Activated CD4-positive, alpha-beta memory T cell treated with anti-CD3 and anti-CD28 coated beads, Interleukin-2, amount 10 ng/mL, durations not matched to agents 7 days and 5 days (primary cell): ENCODE measurements around the gene PHF12. TPM values are rescaled to one million over a fixed set of nuclear protein-coding genes. Genes with fewer than 3 reads are reported as not detected.

ENCODE experiments used
- CTCF ChIA-PET: fragments of 350-600 bp; sonication (Branson Sonifier 250); formaldehyde crosslinking; loops from one replicate; lab custom pipeline; 2021; ENCODE audit warnings: antibody characterized with exemption, inconsistent platforms; lab: Charles Lee
- POLR2A ChIA-PET: fragments of 350-600 bp; sonication (Branson Sonifier 250); formaldehyde crosslinking; loops from one replicate; lab custom pipeline; 2021; ENCODE audit warnings: antibody characterized with exemption; lab: Charles Lee
- DNase-seq: peaks from one replicate; pipeline ENCODE4 v3.0.0-alpha.2; 2020
- H3K27ac Mint-ChIP-seq: one replicate; pipeline ENCODE4 v1.8.0; 2021; ENCODE audit warnings: mild to moderate bottlenecking, mixed read lengths
- H3K27me3 Mint-ChIP-seq: one replicate; pipeline ENCODE4 v1.8.0; 2021; ENCODE audit warnings: mixed read lengths
- H3K36me3 Mint-ChIP-seq: one replicate; pipeline ENCODE4 v1.8.0; 2021; ENCODE audit warnings: low read depth, mixed read lengths
- H3K4me1 Mint-ChIP-seq: one replicate; pipeline ENCODE4 v1.8.0; 2021; ENCODE audit warnings: mixed read lengths
- H3K4me3 Mint-ChIP-seq: one replicate; pipeline ENCODE4 v1.8.0; 2021; ENCODE audit warnings: mild to moderate bottlenecking, mixed read lengths
- H3K9me3 Mint-ChIP-seq: one replicate; pipeline ENCODE4 v1.8.0; 2021; ENCODE audit warnings: mixed read lengths
- total RNA-seq, 2 experiments: library from RNA; stranded (reverse); gene quantifications; one replicate each; pipeline ENCODE4 v1.2.3, GENCODE V29; 2021

PHF12 gene
- total RNA-seq, 2 experiments from 2014 or later, result 75.6 to 78.8 TPM

DNA sequence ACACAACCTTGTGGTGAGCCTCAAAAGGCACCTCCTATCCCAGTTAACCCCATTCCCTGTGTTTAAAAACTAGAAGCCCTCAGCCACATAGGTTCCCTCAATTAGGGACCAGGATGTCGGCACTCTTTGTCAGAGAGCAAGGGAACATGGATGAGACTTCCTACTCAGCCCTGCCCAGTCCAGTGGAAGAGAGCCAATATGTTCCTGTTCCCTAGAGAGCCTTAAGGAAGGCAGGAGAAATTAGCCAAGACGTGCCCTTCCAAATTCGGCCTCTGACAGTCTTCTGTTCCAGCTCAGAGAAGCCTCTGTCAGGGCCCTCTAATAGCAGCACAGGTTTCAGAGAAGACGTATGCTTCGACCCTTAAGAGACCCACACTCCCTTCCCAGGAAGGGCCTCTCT lies 33.9 kb downstream of the PHF12 start:
- Mint-ChIP-seq H3K4me3 (no peak overlapping the region), H3K4me1 (peaks cover 8% of the 10 kb centered on the region), H3K27ac (peak overlapping the region; percentile 13), H3K27me3 (no peaks in the 10 kb centered on the region), H3K36me3 (peaks cover 88% of the 10 kb centered on the region), H3K9me3 (no peaks in the 10 kb centered on the region)
- ChIA-PET POLR2A (interaction anchor here (1.2 to 3.3 kb wide), 3 partner anchors 8 to 32 kb away, joined by 3 to 10 read pairs (median 4); no protein-coding TSS in a partner anchor), CTCF (interaction anchor here (0.7 to 4.8 kb wide), 7 partner anchors 8 to 190 kb away, joined by 3 to 32 read pairs (median 7); partner anchors contain the start of genes DHRS13, NEK8 and TLCD1)
- no peak for DNase-seq

DNA sequence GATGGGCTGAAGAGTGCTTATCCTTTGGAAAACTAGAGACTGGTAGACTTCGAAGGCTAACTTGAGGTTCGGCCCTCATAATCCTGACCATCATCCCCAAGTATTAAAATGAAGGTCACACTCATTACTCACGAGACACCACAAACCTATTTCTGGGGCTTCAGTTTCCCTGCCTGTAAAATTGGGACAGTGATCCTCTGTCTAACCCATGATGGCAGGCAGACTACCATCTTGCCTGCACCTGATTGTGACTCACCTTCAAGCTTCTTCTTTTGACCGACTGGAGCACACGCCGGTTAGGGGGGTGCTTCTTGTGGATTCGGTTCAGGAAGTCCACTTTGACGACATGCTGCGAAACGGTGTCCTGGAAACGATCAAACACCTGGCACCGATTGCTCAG lies 34.3 kb downstream of the PHF12 start:
- no peak for DNase-seq
- H3K27me3 Mint-ChIP-seq, result no peaks in the 10 kb centered on the region
- ChIA-PET CTCF (interaction anchor here (0.7 to 4.8 kb wide), 10 partner anchors 8 to 190 kb away, joined by 3 to 32 read pairs (median 6); partner anchors contain the start of genes DHRS13, NEK8 and TLCD1), POLR2A (interaction anchor here (0.7 to 3.3 kb wide), 6 partner anchors 8 to 190 kb away, joined by 3 to 10 read pairs (median 4); partner anchors contain the start of genes FAM222B and TLCD1)
- H3K4me1 Mint-ChIP-seq, result peaks cover 8% of the 10 kb centered on the region
- no peaks in the 10 kb centered on the region for H3K9me3 Mint-ChIP-seq
- H3K36me3 Mint-ChIP-seq, result peaks cover 89% of the 10 kb centered on the region
- no peak overlapping the region for H3K27ac Mint-ChIP-seq
- H3K4me3 Mint-ChIP-seq, result no peak overlapping the region

DNA sequence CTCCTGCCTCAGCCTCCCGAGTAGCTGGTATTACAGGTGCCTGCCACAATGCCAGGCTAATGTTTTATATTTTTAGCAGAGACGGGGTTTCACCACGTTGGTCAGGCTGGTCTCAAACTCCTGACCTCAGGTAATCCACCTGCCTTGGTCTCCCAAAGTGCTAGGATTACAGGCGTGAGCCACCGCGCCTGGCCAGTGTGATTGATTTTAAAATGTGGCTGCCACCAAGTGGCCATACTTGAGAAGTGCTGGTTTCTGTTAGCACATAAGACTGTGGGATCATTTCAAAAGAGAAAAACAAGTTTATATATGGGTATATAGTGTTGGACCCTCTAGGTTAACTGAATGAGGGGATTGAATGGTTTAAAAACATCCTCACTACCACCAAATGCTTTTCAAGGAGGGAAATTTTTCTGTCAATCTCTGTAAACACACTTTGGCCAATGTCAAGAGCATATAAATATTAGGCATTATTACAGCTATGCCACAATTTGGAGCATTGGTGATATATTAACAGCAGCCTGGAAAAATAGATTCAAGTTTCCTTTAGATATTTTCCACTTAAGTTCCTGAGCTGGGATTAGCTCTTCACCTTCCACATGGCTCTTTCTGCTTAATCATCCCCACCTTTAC lies 34.9 kb downstream of the PHF12 start:
- Mint-ChIP-seq H3K36me3 (peaks cover 90% of the 10 kb centered on the region), H3K27me3 (no peaks in the 10 kb centered on the region), H3K27ac (no peak overlapping the region), H3K4me3 (no peak overlapping the region), H3K9me3 (no peaks in the 10 kb centered on the region), H3K4me1 (peaks cover 8% of the 10 kb centered on the region)
- CTCF ChIA-PET, result interaction anchor here (0.6 to 4.8 kb wide), 12 partner anchors 9 to 189 kb away, joined by 3 to 32 read pairs (median 6); partner anchors contain the start of genes DHRS13, NEK8 and TLCD1
- DNase-seq, result peak; percentile 46
- POLR2A ChIA-PET, result interaction anchor here (0.7 to 3.3 kb wide), 7 partner anchors 9 to 190 kb away, joined by 3 to 10 read pairs (median 4); partner anchors contain the start of genes FAM222B and TLCD1

DNA sequence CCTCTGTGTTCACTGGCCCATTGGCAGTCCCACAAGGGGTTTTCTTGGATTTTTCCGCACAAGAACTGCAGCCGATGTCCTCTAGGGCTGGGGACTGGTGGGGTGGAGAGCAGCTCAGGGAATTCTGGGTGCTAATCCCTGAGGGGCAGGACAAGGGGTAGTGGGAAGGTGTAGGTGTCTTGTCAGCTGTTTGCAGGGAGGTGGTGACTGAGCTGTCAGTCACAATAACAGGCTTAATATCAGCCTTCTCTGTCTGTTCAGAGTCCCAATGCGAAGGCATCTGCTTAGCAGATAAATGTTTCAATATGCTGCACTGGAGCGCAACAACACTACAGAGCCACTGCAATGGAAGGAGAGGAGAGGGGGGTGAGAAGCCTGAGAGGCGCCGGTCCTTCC lies 38.4 kb downstream of the PHF12 start:
- Mint-ChIP-seq H3K4me1 (peaks cover 8% of the 10 kb centered on the region), H3K36me3 (peaks cover 86% of the 10 kb centered on the region), H3K9me3 (no peaks in the 10 kb centered on the region), H3K27ac (no peak overlapping the region), H3K4me3 (no peak overlapping the region), H3K27me3 (no peaks in the 10 kb centered on the region)
- ChIA-PET POLR2A (interaction anchor here (1.1 to 1.5 kb wide), 3 partner anchors 13 to 184 kb away, joined by 3 to 5 read pairs (median 4); partner anchors contain the start of gene NEK8), CTCF (interaction anchor here (1.2 to 1.4 kb wide), 3 partner anchors 39 to 149 kb away, joined by 5 to 6 read pairs (median 5); no protein-coding TSS in a partner anchor)
- no peak for DNase-seq

DNA sequence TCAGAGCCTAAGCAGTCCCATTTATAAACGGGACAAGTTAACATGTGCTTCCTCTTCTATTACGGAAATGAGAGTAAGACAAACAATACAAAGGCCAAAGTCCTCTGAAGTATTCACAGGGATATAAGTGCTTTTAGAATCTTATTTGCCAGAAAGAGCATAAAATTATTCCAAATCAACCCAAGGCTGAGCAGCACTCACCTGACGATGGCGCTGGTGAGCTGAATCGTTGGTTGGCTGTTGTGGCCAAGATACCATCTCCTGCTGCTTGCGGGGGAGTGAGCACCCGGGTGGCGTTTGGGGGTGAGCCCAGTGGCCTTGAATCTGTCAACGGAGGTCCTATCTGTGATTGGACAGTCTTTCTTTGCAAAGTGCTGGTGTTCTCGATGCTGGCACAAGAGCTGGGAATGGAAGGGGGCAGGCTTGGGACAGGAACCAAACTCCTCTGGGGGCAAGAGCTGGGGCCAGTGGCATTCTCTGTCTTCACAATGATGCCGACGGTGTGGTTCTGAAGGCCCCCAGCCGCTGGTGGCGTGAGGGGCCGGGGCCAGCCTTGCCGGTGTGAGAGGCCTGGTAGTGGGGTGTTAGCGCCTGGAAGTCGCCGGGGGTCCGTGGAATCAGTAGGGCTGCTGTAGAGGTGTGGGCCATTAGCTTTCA lies 38.9 kb downstream of the PHF12 start:
- Mint-ChIP-seq H3K36me3 (peaks cover 84% of the 10 kb centered on the region), H3K4me3 (no peak overlapping the region), H3K27ac (no peak overlapping the region), H3K27me3 (no peaks in the 10 kb centered on the region), H3K9me3 (no peaks in the 10 kb centered on the region), H3K4me1 (peaks cover 8% of the 10 kb centered on the region)
- no peak for DNase-seq
- ChIA-PET CTCF (interaction anchor here (1.2 to 1.4 kb wide), 3 partner anchors 40 to 149 kb away, joined by 5 to 6 read pairs (median 5); no protein-coding TSS in a partner anchor), POLR2A (interaction anchor here (1.1 to 1.5 kb wide), 4 partner anchors 13 to 184 kb away, joined by 3 to 5 read pairs (median 4); partner anchors contain the start of gene NEK8)

GRCh38 chr17:28911411-28912045 lies 39.8 kb downstream of the PHF12 start:
- POLR2A ChIA-PET, result interaction anchor here (1.1 to 1.7 kb wide), 3 partner anchors 26 to 38 kb away, joined by 3 to 4 read pairs (median 3); no protein-coding TSS in a partner anchor
- H3K4me1 Mint-ChIP-seq, result peaks cover 8% of the 10 kb centered on the region

GRCh38 chr17:28910534-28910933 lies 40.8 kb downstream of the PHF12 start:
- ChIA-PET CTCF (interaction anchor here (0.6 to 1.7 kb wide), 5 partner anchors 16 to 182 kb away, joined by 3 to 5 read pairs (median 4); partner anchors contain the start of gene NEK8), POLR2A (interaction anchor here (1.7 kb wide), 1 partner anchor 39 kb away, joined by 4 read pairs; no protein-coding TSS in a partner anchor)
- Mint-ChIP-seq H3K4me1 (peaks cover 6% of the 10 kb centered on the region), H3K9me3 (no peaks in the 10 kb centered on the region), H3K4me3 (no peak overlapping the region), H3K27me3 (no peaks in the 10 kb centered on the region), H3K36me3 (peaks cover 80% of the 10 kb centered on the region), H3K27ac (no peak overlapping the region)
- no peak for DNase-seq

More at GRCh38 chr17:28911411-28912045, 39.8 kb downstream of the PHF12 start:
- Mint-ChIP-seq H3K36me3 (peaks cover 83% of the 10 kb centered on the region), H3K9me3 (no peaks in the 10 kb centered on the region), H3K27me3 (no peaks in the 10 kb centered on the region), H3K27ac (no peak overlapping the region), H3K4me3 (no peak overlapping the region)
- DNase-seq, result no peak
- CTCF ChIA-PET, result interaction anchor here (0.6 to 1.7 kb wide), 4 partner anchors 37 to 183 kb away, joined by 3 to 6 read pairs (median 5); partner anchors contain the start of gene NEK8

DNA sequence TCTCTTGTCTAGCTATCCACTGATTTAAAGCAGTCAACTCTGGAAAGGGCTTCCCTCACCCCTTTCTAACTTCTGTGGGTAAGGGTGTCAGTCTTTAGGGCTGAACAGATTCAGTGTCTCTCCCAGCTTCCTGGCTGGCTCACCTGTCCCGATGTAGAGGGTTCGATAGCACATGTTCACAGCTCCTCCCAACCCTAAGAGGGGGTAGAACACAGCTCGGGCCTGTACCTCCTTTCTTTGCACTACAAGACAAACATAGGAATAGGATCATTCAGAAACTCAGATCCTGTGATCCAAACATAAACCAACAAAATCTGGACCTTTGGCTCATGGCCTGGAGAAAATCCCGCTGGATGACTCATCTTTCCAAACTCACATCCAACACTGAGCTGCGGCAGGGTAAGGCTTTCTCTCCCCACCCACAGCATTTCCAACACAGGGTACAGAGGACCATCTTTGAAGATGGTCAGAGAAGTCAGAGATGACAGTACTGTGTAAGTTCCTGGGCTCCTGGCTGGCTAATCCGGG lies 42.6 kb downstream of the PHF12 start:
- Mint-ChIP-seq H3K36me3 (peaks cover 67% of the 10 kb centered on the region), H3K4me1 (peaks cover 8% of the 10 kb centered on the region), H3K27ac (no peak overlapping the region), H3K9me3 (no peaks in the 10 kb centered on the region), H3K27me3 (no peaks in the 10 kb centered on the region), H3K4me3 (no peak overlapping the region)
- DNase-seq, result no peak
- ChIA-PET CTCF (interaction anchor here (0.7 to 2.9 kb wide), 6 partner anchors 9 to 159 kb away, joined by 3 to 13 read pairs (median 4); no protein-coding TSS in a partner anchor), POLR2A (interaction anchor here (1.3 to 1.9 kb wide), 3 partner anchors 9 to 145 kb away, joined by 3 to 5 read pairs (median 4); no protein-coding TSS in a partner anchor)

DNA sequence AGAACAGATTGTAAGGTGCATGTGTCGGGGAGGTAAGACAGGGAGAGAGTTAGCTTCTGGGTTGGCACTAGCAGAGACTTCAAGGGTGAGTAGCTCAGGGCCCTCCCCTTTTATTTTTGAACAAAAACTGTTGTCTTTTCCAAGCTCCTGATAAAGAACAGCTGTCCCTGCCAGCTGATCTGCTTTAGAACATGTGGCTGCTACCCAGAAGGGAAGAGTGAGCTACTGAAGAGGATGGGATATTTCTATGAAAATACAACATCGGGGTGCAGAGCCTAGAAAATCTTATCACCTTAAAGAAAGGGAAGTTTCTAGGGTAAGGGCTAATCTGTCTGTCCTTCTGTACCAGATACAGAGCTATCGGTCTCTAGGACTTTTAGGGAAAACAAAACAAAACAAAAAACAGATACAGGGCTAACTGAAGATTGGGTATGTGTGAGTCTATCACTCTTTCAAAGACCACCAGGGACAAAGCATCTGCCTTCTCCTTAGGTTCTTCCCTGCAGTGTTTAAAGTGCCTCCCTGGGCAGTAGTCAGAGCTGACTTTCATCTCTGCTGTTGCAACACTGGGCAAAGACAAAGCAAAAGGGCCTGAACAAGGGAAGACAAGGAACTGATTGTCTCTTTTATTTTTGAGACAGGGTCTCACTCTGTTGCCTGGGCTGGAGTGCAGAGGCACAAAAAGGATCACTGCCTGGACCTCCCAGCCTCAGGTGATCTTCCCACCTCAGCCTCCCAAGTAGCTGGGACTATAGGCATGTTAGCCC lies 43.4 kb downstream of the PHF12 start:
- no peaks in the 10 kb centered on the region for H3K27me3 Mint-ChIP-seq
- H3K4me1 Mint-ChIP-seq, result peaks cover 13% of the 10 kb centered on the region
- no peak overlapping the region for H3K27ac Mint-ChIP-seq
- CTCF ChIA-PET, result interaction anchor here (0.7 to 2.9 kb wide), 5 partner anchors 11 to 158 kb away, joined by 3 to 13 read pairs (median 4); no protein-coding TSS in a partner anchor
- POLR2A ChIA-PET, result interaction anchor here (0.8 to 1.9 kb wide), 9 partner anchors 10 to 182 kb away, joined by 3 to 5 read pairs (median 3); partner anchors contain the start of genes FLOT2 and TLCD1
- peaks cover 59% of the 10 kb centered on the region for H3K36me3 Mint-ChIP-seq
- no peaks in the 10 kb centered on the region for H3K9me3 Mint-ChIP-seq
- DNase-seq, result no peak
- H3K4me3 Mint-ChIP-seq, result no peak overlapping the region

- ChIA-PET CTCF (interaction anchor here (0.5 to 2.9 kb wide), 4 partner anchors 10 to 142 kb away, joined by 3 to 13 read pairs (median 4); no protein-coding TSS in a partner anchor), POLR2A (interaction anchor here (0.8 to 1.4 kb wide), 5 partner anchors 9 to 181 kb away, joined by 3 to 4 read pairs (median 3); partner anchors contain the start of genes FLOT2 and TLCD1)
- Mint-ChIP-seq H3K27me3 (no peaks in the 10 kb centered on the region), H3K36me3 (peaks cover 53% of the 10 kb centered on the region), H3K9me3 (no peaks in the 10 kb centered on the region), H3K27ac (no peak overlapping the region), H3K4me3 (no peak overlapping the region), H3K4me1 (peaks cover 17% of the 10 kb centered on the region)
- DNase-seq, result no peak
These were observed 44.4 kb downstream of the PHF12 start for GRCh38 chr17:28906706-28907438.
